T-helper 2 cell treated with Interferon-gamma antibody and Interleukin-4, amounts not matched to agents 100 ng/mL and 5 ng/mL, for 36 hours (primary cell): ENCODE measurements around the gene MINDY4. TPM values are rescaled to one million over a fixed set of nuclear protein-coding genes. Genes with fewer than 3 reads are reported as not detected.
"Not testable (repeated sequence)": the region's sequence is repeated elsewhere in the genome, so short reads cannot be mapped to it uniquely, and the experiment has no call there.

Source experiments
- intact Hi-C: fragments of 100-400 bp; cut with micrococcal nuclease; formaldehyde crosslinking; loops from one replicate; pipeline ENCODE4 v1.15.1; 2023
- total RNA-seq: library from RNA; stranded (reverse); gene quantifications from 2 replicates; pipeline ENCODE4 v1.2.3, GENCODE V29; 2022

MINDY4 gene
- total RNA-seq, 1 donor from 2014 or later = 1.2 TPM

GRCh38 chr7:30831227-30831626 is 60.0 kb downstream of the MINDY4 start:
- intact Hi-C loops = no loop called here

GRCh38 chr7:30831936-30832335 is 60.7 kb downstream of the MINDY4 start:
- intact Hi-C loops = no loop called here

GRCh38 chr7:30834017-30834674 is 62.9 kb downstream of the MINDY4 start:
- intact Hi-C loops = not testable (repeated sequence)

GRCh38 chr7:30835396-30835915 is 64.2 kb downstream of the MINDY4 start:
- intact Hi-C loops = no loop called here

DNA sequence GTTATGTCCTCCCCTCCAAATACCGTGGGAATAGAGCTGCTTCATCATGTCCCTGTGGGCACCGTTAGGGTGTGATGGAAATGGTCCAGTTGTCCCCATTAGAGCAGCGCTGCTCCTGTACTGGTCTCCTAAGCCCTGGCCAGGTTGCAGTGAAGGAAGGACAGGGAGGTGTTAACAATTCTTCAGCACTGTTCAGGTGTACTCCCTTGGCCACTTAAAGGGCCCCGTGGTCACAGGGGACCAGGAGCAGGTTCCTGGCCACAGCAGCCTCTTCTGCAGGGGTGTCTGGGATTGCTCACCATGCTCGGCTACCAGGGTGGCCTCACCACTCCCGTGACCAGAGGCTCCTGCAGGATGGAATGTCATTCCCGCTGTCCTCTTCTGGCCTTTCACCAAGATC is 65.8 kb downstream of the MINDY4 start:
- intact Hi-C loops = no loop called here

DNA sequence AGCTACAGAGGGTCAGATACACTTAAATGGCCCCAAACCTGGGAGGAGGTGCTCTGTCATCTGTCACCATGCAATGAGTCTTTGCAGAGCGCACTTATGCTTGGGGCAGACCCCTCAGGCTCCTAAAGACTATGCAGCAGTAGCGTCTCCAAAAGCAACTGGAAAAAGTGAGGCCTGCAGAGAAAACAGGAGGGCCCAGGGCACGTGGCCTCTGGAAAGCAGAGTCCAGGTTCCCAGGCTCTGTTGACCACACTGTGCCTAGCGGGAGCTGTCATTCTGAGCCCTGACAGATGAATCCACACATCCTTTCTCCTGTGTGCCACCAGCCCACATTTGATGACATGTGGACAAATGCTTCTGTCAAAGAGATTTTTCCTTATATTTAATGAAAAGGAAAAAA is 66.4 kb downstream of the MINDY4 start:
- intact Hi-C loops = no loop called here

GRCh38 chr7:30838008-30838407 is 66.8 kb downstream of the MINDY4 start:
- intact Hi-C loops = no loop called here

DNA sequence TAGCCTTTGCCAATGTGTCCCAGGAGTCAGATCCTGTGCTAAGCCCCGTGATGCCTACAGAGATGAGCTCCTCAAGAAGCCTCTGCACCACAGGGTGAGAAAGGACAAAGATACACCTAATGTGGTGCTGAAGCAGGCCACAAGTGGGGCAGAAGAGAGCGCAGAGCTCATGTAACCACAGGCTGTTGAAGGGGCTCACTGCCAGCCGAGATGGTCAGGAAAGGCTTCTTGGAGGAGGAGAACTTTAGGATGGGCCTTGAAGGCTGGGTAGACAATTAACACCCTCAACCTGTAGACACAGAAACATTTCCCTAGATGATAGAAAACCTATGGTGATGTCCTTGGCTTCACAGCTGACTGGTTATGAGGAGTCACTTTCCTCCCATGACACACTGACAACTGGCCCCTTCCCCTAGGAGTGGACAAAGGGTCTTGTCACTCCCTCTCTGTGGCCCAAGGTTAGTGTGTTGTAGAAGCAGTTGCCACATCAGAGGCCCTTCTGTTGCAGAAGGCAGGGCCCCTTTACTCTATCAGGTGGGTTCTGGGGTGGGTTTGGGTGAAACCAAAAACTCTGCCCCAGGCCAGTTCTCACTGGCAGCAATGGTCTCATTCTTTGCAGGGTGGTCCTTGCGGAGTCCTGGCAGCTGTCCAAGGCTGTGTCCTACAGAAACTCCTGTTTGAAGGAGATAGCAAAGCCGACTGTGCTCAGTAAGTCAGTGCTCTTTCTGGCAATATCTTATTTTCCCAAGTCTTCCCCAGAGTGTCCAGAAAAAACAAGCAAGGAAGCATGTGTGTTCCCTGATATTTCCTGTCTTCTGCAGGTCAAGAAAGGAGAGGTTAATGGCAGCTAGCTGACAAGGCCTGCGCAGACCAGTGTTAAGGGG is 69.2 kb downstream of the MINDY4 start:
- intact Hi-C loops = no loop called here

DNA sequence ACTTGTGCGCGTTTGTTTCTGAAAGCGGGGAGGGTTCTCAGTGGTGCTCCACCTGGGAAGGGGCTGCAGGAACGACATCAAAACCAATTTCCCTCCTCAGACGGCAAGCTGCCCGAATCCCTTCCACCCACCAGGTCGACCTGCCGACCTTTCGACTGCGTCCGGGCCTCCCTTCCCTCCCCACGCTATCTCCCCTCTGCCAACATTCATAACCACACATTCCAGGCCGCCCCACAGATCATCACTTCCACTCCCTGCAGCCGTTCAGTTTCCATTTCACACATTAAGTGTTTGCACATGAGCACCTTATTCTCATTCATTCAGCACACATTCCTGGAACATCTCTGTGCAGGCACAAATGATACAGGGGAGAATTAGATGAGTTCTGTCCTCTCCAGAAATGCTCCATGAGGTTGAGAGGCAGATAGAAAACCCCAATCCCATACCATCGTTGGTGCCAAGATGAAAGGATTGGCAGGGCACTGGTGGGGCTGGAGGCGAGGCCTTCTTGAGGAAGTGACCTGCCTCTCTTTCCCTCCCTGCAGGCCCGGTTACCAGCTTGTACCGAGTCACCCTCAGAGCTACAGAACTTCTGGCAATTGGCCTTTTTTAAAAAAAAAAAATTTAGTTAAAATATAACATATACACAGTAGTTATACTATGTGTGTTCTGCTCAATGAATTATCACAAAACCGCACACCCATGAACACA is 70.0 kb downstream of the MINDY4 start:
- intact Hi-C loops = no loop called here

DNA sequence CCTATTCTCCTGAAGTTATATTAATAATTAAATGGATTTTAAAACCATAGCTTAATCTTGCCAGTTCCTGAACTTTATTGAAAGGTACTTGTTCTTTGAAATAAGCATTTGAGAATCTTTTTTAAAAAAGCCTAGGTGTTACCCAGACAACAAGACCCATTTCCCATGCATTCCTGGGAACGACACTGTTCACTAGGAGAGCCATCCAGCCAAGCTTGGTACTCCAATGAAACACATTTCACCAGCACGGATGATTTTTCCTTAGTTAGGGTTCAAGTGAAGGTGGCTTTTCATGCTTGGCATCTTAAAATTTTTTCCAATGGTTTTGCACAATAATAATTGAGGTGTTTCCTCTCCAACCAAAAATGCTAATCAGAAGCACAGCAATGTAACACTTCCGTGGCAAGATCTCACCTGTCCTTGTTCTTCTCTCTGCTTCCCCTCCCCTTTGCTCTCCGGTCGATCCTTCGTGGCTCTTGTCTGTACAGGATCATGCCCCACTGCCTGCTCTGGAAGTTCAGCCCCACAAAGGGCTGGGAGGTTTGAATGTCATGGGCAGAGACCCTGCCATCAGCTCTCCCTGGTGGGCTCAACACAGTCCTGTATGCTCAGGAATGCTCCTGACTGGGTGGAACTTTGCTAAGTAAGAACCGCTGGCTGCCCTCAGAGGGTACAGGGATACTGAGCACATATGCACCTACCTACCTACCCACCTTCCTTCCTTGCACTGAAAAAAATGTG is 70.8 kb downstream of the MINDY4 start:
- intact Hi-C loops = no loop called here

DNA sequence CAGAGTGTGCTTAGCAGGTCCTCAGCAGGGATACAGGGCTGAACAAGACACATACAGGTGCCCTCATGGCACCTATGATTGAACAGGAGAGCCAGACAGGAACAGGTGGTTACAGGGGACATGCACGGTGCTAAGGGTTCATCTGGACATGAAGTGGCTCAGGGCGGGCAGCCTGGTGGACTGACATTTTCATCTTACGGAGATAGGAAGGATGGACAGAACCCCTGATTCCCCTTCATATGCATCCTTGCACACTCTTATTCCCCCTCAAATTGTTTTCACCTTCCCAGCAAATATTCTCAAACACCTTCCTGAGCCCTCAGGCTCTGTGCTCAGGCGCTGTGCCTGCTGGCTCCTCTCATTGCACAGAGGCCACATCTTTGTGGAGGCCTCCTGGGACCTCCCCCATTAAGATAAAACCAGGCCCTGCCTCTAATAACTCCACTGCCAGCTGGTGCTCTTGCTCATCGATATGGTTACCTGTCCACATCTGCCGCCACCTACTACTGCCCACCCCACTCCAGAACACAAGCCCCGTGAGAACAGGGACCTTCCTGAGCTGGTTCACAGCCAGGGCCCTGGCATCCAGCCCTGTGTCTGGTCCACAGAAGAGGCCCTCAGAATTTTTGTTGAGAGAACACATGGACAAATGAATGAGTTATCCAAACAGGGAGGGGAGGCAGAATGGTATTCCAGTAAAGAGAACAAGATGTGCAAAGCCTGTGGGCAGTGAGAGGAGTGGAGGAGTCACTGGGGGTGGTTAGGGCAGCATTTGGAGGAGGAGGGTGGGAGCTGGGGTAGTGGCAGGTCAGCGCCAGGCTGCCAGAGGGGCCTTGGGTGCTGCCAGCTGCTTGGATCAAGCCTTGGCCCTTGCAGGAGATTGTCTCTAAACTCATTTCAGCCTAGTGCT is 71.6 kb downstream of the MINDY4 start:
- intact Hi-C loops = no loop called here

- intact Hi-C loops = no loop called here
Measured at GRCh38 chr7:30843741-30844482, 72.7 kb downstream of the MINDY4 start.

- intact Hi-C loops = no loop called here
Measured at GRCh38 chr7:30844483-30844874, 73.3 kb downstream of the MINDY4 start.

GRCh38 chr7:30844916-30845315 is 73.7 kb downstream of the MINDY4 start:
- intact Hi-C loops = no loop called here

GRCh38 chr7:30845426-30846135 is 74.4 kb downstream of the MINDY4 start:
- intact Hi-C loops = no loop called here

DNA sequence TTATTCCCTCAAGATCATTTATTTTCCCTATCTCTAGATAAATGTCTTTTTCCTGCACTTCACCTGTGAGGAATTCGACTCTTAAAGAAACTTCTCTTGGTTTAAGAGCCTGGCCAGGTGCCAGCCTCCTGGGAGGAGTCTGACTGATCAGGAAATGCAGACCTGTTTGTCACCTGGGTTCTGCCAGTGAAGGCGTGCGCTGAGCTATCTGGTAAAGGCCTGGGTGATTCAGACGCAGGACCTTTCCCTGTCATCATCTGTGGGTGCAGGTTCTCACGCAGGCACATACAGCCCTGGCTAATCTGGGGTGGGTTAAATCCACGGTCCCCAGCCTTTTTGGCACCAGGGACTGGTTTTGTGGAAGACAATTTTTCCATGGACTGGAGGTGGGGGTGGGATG is 75.2 kb downstream of the MINDY4 start:
- intact Hi-C loops = no loop called here

GRCh38 chr7:30848121-30848855 is 77.1 kb downstream of the MINDY4 start:
- intact Hi-C loops = no loop called here

- intact Hi-C loops = no loop called here
Measured at GRCh38 chr7:30849565-30849964, 78.3 kb downstream of the MINDY4 start.
